HepG2 (cell line): ENCODE measurements around the gene TRAPPC12. TPM values are rescaled to one million over a fixed set of nuclear protein-coding genes. Genes with fewer than 3 reads are reported as not detected.
A peak's percentile ranks its signal among the peaks of the same experiment; 100 is the strongest.

ENCODE experiments used
- ATAC-seq: fragments of 200-7000 bp; cut with Tn5 transposase; 3 replicates; pipeline ENCODE4 v1.9.1; 2020; ENCODE audit warnings: mild to moderate bottlenecking, moderate library complexity
- BruUV-seq: library from RNA; stranded (reverse); fragments of 400-500 nt; replicated peaks from 2 replicates; lab custom pipeline; 2021; lab: Mats Ljungman, UMichigan
- CTCF ChIA-PET: fragments of 300-600 bp; formaldehyde crosslinking; extraction: SDS; loops from one replicate; lab custom pipeline; 2021; ENCODE audit warnings: low total read pairs, inconsistent platforms, low intra/inter-chr PET ratio; lab: Yijun Ruan, JAX
- POLR2A ChIA-PET: fragments of 350-600 bp; sonication (Branson Sonifier 250); formaldehyde crosslinking; loops from one replicate; lab custom pipeline; 2020; ENCODE audit warnings: antibody characterized with exemption, inconsistent platforms; lab: Yijun Ruan, JAX
- DNase-seq: peaks from one replicate; pipeline ENCODE4 v3.0.0-alpha.2; 2015; ENCODE audit warnings: low spot score
- FAIRE-seq: peaks from 3 replicates; lab custom pipeline; 2011; peaks lifted over from hg19 to GRCh38; lab: Jason Lieb, UNC
- H2AFZ ChIP-seq: one replicate; pipeline ENCODE4 v1.6.1; 2011; ENCODE audit warnings: low read length, inconsistent platforms
- H3K27ac ChIP-seq: fragments of 300-600 bp; 3 replicates; pipeline ENCODE4 v1.8.0; 2011; ENCODE audit warnings: mixed run types, mild to moderate bottlenecking, mixed read lengths, low read length, inconsistent platforms; ENCODE audit not compliant: insufficient read depth; ENCODE audit errors: extremely low read length
- H3K27me3 ChIP-seq, 2 experiments: fragments of 200-600 bp in 1 of 2; 2 replicates in 1 of 2; 3 replicates in 1 of 2; pipeline versions ENCODE4 v1.6.0 to v1.8.0; 2011; ENCODE audit warnings: low read length in 2 of 2, mild to moderate bottlenecking in 2 of 2, moderate library complexity in 2 of 2, inconsistent platforms in 1 of 2; ENCODE audit not compliant: insufficient read depth in 2 of 2, control insufficient read depth in 1 of 2
- H3K36me3 ChIP-seq, 2 experiments: fragments of 200-600 bp in 1 of 2; replicated peaks in 1 of 2; 2 replicates in 1 of 2; 3 replicates in 1 of 2; pipeline versions ENCODE4 v1.5.1 to v1.8.0; 2011; ENCODE audit warnings: low read length in 2 of 2, inconsistent platforms in 1 of 2; ENCODE audit not compliant: insufficient read depth in 2 of 2, control insufficient read depth in 1 of 2
- H3K4me1 ChIP-seq: 2 replicates; pipeline ENCODE4 v1.5.1; 2012; ENCODE audit warnings: low read length, inconsistent platforms; ENCODE audit not compliant: insufficient read depth
- H3K4me2 ChIP-seq: 2 replicates; pipeline ENCODE4 v1.6.0; 2011; ENCODE audit warnings: low read depth, low read length, inconsistent platforms
- H3K4me3 ChIP-seq, 3 experiments: fragments of 200-600 bp in 1 of 3; sonication (generic), shearing (Covaris generic) in 1 of 3; replicated peaks in 1 of 3; 2 replicates each; pipeline ENCODE4 v1.5.1; 2011 to 2016; ENCODE audit warnings: low read length in 3 of 3, inconsistent platforms in 2 of 3, low read depth in 2 of 3, mild to moderate bottlenecking in 2 of 3, control low read depth in 1 of 3, mixed read lengths in 1 of 3; ENCODE audit not compliant: insufficient read depth in 1 of 3
- H3K79me2 ChIP-seq: one replicate; pipeline ENCODE4 v1.6.1; 2011; ENCODE audit warnings: low read length, inconsistent platforms; ENCODE audit not compliant: insufficient read depth
- H3K9ac ChIP-seq: 2 replicates; pipeline ENCODE4 v1.6.0; 2011; ENCODE audit warnings: mild to moderate bottlenecking, low read depth, low read length, inconsistent platforms; ENCODE audit not compliant: insufficient read depth
- H3K9me3 ChIP-seq: 2 replicates; pipeline ENCODE4 v1.5.1; 2012; ENCODE audit warnings: mild to moderate bottlenecking, low read length
- H4K20me1 ChIP-seq: 2 replicates; pipeline ENCODE4 v1.6.0; 2011; ENCODE audit warnings: inconsistent platforms, mild to moderate bottlenecking, low read length, moderate library complexity; ENCODE audit not compliant: insufficient read depth
- AGO2 ChIP-seq: fragments of 200-400 bp; formaldehyde crosslinking; optimal IDR thresholded peaks from 2 replicates; pipeline ENCODE3; 2017; ENCODE audit warnings: mild to moderate bottlenecking, low read depth, low read length, moderate library complexity
- IKZF5 ChIP-seq: IDR thresholded peaks from 2 replicates; pipeline ENCODE4 v1.6.1; 2018; ENCODE audit warnings: missing genetic modification reagents, mild to moderate bottlenecking, missing compliant biosample characterization
- RAD51 ChIP-seq: fragments of 450-650 bp; IDR thresholded peaks from 2 replicates; pipeline ENCODE4 v1.6.1; 2016; ENCODE audit warnings: borderline replicate concordance
- ZNF230 ChIP-seq: sonication (generic); formaldehyde crosslinking; IDR thresholded peaks from 2 replicates; pipeline ENCODE4 v1.4.0; 2020; ENCODE audit warnings: mild to moderate bottlenecking, missing genetic modification reagents
- ZNF589 ChIP-seq: sonication (generic); formaldehyde crosslinking; conservative IDR thresholded peaks from 2 replicates; pipeline ENCODE4 v1.8.0; 2022; ENCODE audit warnings: mild to moderate bottlenecking, moderate library complexity, missing genetic modification reagents
- WGBS: methylation state at CpG from one replicate; pipeline ENCODE4 v1.1.6; 2017; ENCODE audit warnings: low lambda C conversion rate; 5-methylcytosine and 5-hydroxymethylcytosine counted together
- in situ Hi-C: cut with HindIII; loops from 2 replicates; pipeline ENCODE4 v1.10.0; 2017; ENCODE audit warnings: low pct_unique_long_range_greater_than_20kb; ENCODE audit not compliant: extremely low pct_ligation_motif_present
- intact Hi-C: fragments of 100-400 bp; cut with micrococcal nuclease; formaldehyde crosslinking; loops from one replicate; pipeline ENCODE4 v1.10.0; 2022; ENCODE audit not compliant: unreplicated experiment
- polyA plus RNA-seq, 8 experiments: library from polyadenylated mRNA; depleted of rRNA in 3 of 8; stranded (reverse) in 7 of 8; unstranded in 1 of 8; fragments of >200 nt; fragmentation: Illumina TruSeq in 4 of 8; extraction: Trizol in 4 of 8; gene quantifications; 2 replicates each; pipeline versions ENCODE4 v1.2.1 to v1.2.3, GENCODE V29; 2011 to 2016; ENCODE audit warnings: low read depth in 4 of 8, missing spikeins in 1 of 8, mixed read lengths in 1 of 8; ENCODE audit not compliant: insufficient read depth in 1 of 8
- total RNA-seq, 5 experiments: library from RNA; depleted of rRNA; stranded (reverse); fragments of >200 nt; fragmentation: Illumina TruSeq; extraction: Trizol; gene quantifications; 2 replicates each; pipeline ENCODE4 v1.2.3, GENCODE V29; 2016; ENCODE audit warnings: low read depth in 1 of 5
- TF ChIP-seq, protein P1 (sequence below): sonication (generic); formaldehyde crosslinking; IDR thresholded peaks from 2 replicates; pipeline ENCODE4 v1.5.1; 2020; ENCODE audit warnings: mild to moderate bottlenecking, missing genetic modification reagents, moderate library complexity
- TF ChIP-seq, protein P2 (sequence below), 2 experiments: sonication (generic) in 1 of 2; formaldehyde crosslinking in 1 of 2; IDR thresholded peaks; 2 replicates each; pipeline versions ENCODE4 v1.6.1 to v1.9.0; 2014 to 2022; ENCODE audit warnings: antibody characterized with exemption in 1 of 2, borderline replicate concordance in 1 of 2, inconsistent platforms in 1 of 2, low read depth in 1 of 2, missing genetic modification reagents in 1 of 2

The TRAPPC12 gene
- total and polyA plus RNA-seq, 2 of the 13 experiments (the other 11 are each of a cell fraction or from before 2014, with no cell fraction given), result 46.4 to 97.7 TPM

- POLR2A ChIA-PET, result interaction anchor here (1.1 to 1.5 kb wide), 3 partner anchors 19 to 58 kb away, joined by 3 read pairs; no protein-coding TSS in a partner anchor
- CTCF ChIA-PET, result interaction anchor here (1.5 kb wide), 2 partner anchors 36 to 37 kb away, joined by 4 to 9 read pairs; no protein-coding TSS in a partner anchor
- no peak for DNase-seq
These were observed 81.6 kb downstream of the TRAPPC12 start for GRCh38 chr2:3460831-3461800.

More at GRCh38 chr2:3460831-3461800, 81.6 kb downstream of the TRAPPC12 start:
- Histone ChIP-seq H3K9ac (no peak overlapping the region), H3K27ac (no peak overlapping the region), H3K79me2 (no peaks in the 10 kb centered on the region), H3K4me2 (no peak overlapping the region), H3K9me3 (no peaks in the 10 kb centered on the region), H4K20me1 (no peaks in the 10 kb centered on the region), H3K36me3 (peaks cover 11 to 28% of the 10 kb centered on the region in 2 experiments), H3K4me3 (no peak overlapping the region), H3K4me1 (peaks cover 30% of the 10 kb centered on the region), H3K27me3 (no peaks in the 10 kb centered on the region), H2AFZ (no peak overlapping the region)
- WGBS, result 96% methylated on average over 38 of the region's 38 CpGs
- FAIRE-seq, result no peak
- intact Hi-C loops, result no loop called here
- BruUV-seq, result no TSS peak
- no peak for ATAC-seq
- TF ChIP-seq RAD51, result no peak
- no peak for TF ChIP-seq IKZF5 (CRISPR knock-in tag)
- TF ChIP-seq, protein P1, sequence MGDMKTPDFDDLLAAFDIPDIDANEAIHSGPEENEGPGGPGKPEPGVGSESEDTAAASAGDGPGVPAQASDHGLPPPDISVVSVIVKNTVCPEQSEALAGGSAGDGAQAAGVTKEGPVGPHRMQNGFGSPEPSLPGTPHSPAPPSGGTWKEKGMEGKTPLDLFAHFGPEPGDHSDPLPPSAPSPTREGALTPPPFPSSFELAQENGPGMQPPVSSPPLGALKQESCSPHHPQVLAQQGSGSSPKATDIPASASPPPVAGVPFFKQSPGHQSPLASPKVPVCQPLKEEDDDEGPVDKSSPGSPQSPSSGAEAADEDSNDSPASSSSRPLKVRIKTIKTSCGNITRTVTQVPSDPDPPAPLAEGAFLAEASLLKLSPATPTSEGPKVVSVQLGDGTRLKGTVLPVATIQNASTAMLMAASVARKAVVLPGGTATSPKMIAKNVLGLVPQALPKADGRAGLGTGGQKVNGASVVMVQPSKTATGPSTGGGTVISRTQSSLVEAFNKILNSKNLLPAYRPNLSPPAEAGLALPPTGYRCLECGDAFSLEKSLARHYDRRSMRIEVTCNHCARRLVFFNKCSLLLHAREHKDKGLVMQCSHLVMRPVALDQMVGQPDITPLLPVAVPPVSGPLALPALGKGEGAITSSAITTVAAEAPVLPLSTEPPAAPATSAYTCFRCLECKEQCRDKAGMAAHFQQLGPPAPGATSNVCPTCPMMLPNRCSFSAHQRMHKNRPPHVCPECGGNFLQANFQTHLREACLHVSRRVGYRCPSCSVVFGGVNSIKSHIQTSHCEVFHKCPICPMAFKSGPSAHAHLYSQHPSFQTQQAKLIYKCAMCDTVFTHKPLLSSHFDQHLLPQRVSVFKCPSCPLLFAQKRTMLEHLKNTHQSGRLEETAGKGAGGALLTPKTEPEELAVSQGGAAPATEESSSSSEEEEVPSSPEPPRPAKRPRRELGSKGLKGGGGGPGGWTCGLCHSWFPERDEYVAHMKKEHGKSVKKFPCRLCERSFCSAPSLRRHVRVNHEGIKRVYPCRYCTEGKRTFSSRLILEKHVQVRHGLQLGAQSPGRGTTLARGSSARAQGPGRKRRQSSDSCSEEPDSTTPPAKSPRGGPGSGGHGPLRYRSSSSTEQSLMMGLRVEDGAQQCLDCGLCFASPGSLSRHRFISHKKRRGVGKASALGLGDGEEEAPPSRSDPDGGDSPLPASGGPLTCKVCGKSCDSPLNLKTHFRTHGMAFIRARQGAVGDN (CRISPR knock-in tag), result 0 out of 2 replicates have a peak, but pooled peaks have one; percentile 12
- TF ChIP-seq, protein P2, sequence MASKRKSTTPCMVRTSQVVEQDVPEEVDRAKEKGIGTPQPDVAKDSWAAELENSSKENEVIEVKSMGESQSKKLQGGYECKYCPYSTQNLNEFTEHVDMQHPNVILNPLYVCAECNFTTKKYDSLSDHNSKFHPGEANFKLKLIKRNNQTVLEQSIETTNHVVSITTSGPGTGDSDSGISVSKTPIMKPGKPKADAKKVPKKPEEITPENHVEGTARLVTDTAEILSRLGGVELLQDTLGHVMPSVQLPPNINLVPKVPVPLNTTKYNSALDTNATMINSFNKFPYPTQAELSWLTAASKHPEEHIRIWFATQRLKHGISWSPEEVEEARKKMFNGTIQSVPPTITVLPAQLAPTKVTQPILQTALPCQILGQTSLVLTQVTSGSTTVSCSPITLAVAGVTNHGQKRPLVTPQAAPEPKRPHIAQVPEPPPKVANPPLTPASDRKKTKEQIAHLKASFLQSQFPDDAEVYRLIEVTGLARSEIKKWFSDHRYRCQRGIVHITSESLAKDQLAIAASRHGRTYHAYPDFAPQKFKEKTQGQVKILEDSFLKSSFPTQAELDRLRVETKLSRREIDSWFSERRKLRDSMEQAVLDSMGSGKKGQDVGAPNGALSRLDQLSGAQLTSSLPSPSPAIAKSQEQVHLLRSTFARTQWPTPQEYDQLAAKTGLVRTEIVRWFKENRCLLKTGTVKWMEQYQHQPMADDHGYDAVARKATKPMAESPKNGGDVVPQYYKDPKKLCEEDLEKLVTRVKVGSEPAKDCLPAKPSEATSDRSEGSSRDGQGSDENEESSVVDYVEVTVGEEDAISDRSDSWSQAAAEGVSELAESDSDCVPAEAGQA (IDR thresholded peaks at IDR 0.05; ENCODE audit: low read depth), result no peak
- TF ChIP-seq, protein P2 (CRISPR knock-in tag; IDR thresholded peaks at IDR 0.05; ENCODE audit: borderline replicate concordance), result no peak
- peak; percentile 78 for TF ChIP-seq AGO2
- TF ChIP-seq ZNF589 (CRISPR knock-in tag), result no peak
- no peak for TF ChIP-seq ZNF230
- in situ Hi-C loops, result no loop called here
